Fibroblast of skin of back (primary cell): Measurements from ENCODE around the gene TNKS2.
"Not testable (repeated sequence)": the region's sequence is repeated elsewhere in the genome, so short reads cannot be mapped to it uniquely, and the experiment has no call there.

Experiments
- DNase-seq: peaks from one replicate; pipeline ENCODE4 v3.0.0-alpha.2; 2013

TNKS2 gene

GRCh38 chr10:91879515-91880170, 81.4 kb downstream of the TNKS2 start:
- DNase-seq, result no peak

GRCh38 chr10:91880310-91880709, 82.1 kb downstream of the TNKS2 start:
- DNase-seq, result no peak

GRCh38 chr10:91883549-91884444, 85.6 kb downstream of the TNKS2 start:
- DNase-seq, result peak; percentile 58

- no peak for DNase-seq
These were observed 86.3 kb downstream of the TNKS2 start for GRCh38 chr10:91884536-91884935.

- no peak for DNase-seq
These were observed 87.3 kb downstream of the TNKS2 start for GRCh38 chr10:91885362-91886079.

GRCh38 chr10:91886954-91887271, 88.7 kb downstream of the TNKS2 start:
- no peak for DNase-seq

- DNase-seq, result peak; percentile 30
These were observed 89.2 kb downstream of the TNKS2 start for GRCh38 chr10:91887272-91888076.

GRCh38 chr10:91891125-91892001, 93.1 kb downstream of the TNKS2 start:
- DNase-seq, result no peak

- DNase-seq, result no peak
These were observed 94.8 kb downstream of the TNKS2 start for GRCh38 chr10:91893051-91893450.

- not testable (repeated sequence) for DNase-seq
These were observed 96.0 kb downstream of the TNKS2 start for GRCh38 chr10:91894261-91894685.

GRCh38 chr10:91896212-91896756, 98.1 kb downstream of the TNKS2 start:
- DNase-seq, result no peak

GRCh38 chr10:91897421-91897820, 99.2 kb downstream of the TNKS2 start:
- no peak for DNase-seq

- peak; percentile 91 for DNase-seq
These were observed 103.8 kb downstream of the TNKS2 start for GRCh38 chr10:91901784-91902677.

- no peak for DNase-seq
These were observed 108.9 kb downstream of the TNKS2 start for GRCh38 chr10:91907033-91907594.

GRCh38 chr10:91907914-91908336, 109.7 kb downstream of the TNKS2 start:
- DNase-seq, result no peak

- DNase-seq, result peak; percentile 84
These were observed 110.3 kb downstream of the TNKS2 start for GRCh38 chr10:91908337-91909116.

- DNase-seq, result peak; percentile 46
These were observed 111.0 kb downstream of the TNKS2 start, which contains the start of gene FGFBP3 for GRCh38 chr10:91909117-91909677. FGFBP3 (minus strand) TSS chr10:91909486; CDS start chr10:91908969, 517 bp downstream.

- no peak for DNase-seq
These were observed 112.2 kb downstream of the TNKS2 start for GRCh38 chr10:91910467-91910866.
